Thoracic aorta (tissue), 2 donors: ENCODE data around the gene DLX3. TPM values are rescaled to one million over a fixed set of nuclear protein-coding genes. Genes with fewer than 3 reads are reported as not detected.

Experiments used
- ATAC-seq: fragments of 150-250 bp; one replicate; pipeline ENCODE4 v1.8.0; 2017; ENCODE audit warnings: low read depth; ENCODE audit not compliant: insufficient number of reproducible peaks, low FRiP score
- DNase-seq: peaks from one replicate; pipeline ENCODE4 v3.0.0-alpha.2; 2020; ENCODE audit warnings: low spot score
- H3K27ac ChIP-seq, 2 donors: fragments of 200-600 bp; sonication (generic); 1 replicate in 1 of 2; 2 replicates in 1 of 2; pipeline ENCODE4 v1.5.1; 2016; ENCODE audit warnings: mild to moderate bottlenecking in 2 of 2, moderate library complexity in 2 of 2
- H3K27me3 ChIP-seq: fragments of 200-600 bp; sonication (generic); replicated peaks from 2 replicates; pipeline ENCODE4 v1.6.0; 2016; ENCODE audit warnings: mild to moderate bottlenecking; ENCODE audit not compliant: insufficient read depth
- H3K36me3 ChIP-seq: fragments of 200-600 bp; sonication (generic); one replicate; pipeline ENCODE4 v1.5.1; 2016
- H3K4me1 ChIP-seq, 2 donors: fragments of 200-600 bp; sonication (generic); 1 replicate in 1 of 2; 2 replicates in 1 of 2; pipeline versions ENCODE4 v1.5.1 to v1.6.0; 2016; ENCODE audit warnings: low read depth in 2 of 2, mild to moderate bottlenecking in 1 of 2; ENCODE audit not compliant: control insufficient read depth in 1 of 2
- H3K4me3 ChIP-seq: fragments of 200-600 bp; sonication (generic); 2 replicates; pipeline ENCODE4 v1.5.1; 2016; ENCODE audit warnings: mild to moderate bottlenecking
- H3K9me3 ChIP-seq: fragments of 200-600 bp; sonication (generic); 2 replicates; pipeline ENCODE4 v1.5.1; 2016
- total RNA-seq, 2 donors: library from RNA; depleted of rRNA; stranded (reverse); fragments of >200 nt; gene quantifications; one replicate each; pipeline versions ENCODE4 v1.1.0 to v1.2.3, GENCODE V29; 2016
- TF ChIP-seq, protein P1 (sequence below): fragments of 200-600 bp; sonication (generic); IDR thresholded peaks from one replicate; pipeline ENCODE4 v1.5.1; 2019; ENCODE audit warnings: antibody characterized with exemption

Gene DLX3
- total RNA-seq, 2 donors from 2014 or later = 0.54 TPM; not detected in 1

DNA sequence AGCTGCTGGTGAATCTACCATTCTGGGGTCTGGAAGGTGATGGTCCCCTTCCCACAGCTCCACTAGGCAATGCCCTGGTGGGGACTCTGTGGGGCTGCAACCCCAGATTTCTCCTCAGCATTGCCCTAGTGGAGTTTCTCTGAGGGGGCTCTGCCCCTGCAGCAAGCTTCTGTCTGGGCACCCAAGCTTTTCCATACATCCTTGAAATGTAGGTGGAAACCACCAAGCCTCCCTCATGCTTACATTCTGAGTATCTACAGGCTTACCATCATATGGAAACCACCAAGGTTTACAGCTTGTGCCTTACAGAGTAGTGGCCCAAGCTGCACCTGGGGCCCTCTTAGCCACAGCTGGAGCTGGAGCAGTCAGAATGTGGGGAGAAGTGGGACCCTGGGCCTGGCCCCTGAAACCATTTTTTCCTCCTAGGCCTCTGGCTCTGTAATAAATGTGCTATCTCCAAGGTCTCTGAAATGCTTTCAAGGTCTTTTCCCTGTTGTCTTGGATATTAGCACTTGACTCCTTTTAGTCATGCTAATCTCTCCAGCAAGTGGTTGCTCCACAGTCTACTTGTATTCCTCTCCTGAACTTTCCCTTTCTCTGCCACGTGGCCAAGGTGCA, 19.6 kb upstream of the DLX3 start:
- Histone ChIP-seq H3K4me3 (no peak overlapping the region), H3K36me3 (no peaks in the 10 kb centered on the region), H3K27ac (no peak overlapping the region), H3K4me1 (no peaks in the 10 kb centered on the region), H3K27me3 (no peaks in the 10 kb centered on the region), H3K9me3 (peaks cover 17% of the 10 kb centered on the region)
- ATAC-seq = no peak
- TF ChIP-seq, protein P1, sequence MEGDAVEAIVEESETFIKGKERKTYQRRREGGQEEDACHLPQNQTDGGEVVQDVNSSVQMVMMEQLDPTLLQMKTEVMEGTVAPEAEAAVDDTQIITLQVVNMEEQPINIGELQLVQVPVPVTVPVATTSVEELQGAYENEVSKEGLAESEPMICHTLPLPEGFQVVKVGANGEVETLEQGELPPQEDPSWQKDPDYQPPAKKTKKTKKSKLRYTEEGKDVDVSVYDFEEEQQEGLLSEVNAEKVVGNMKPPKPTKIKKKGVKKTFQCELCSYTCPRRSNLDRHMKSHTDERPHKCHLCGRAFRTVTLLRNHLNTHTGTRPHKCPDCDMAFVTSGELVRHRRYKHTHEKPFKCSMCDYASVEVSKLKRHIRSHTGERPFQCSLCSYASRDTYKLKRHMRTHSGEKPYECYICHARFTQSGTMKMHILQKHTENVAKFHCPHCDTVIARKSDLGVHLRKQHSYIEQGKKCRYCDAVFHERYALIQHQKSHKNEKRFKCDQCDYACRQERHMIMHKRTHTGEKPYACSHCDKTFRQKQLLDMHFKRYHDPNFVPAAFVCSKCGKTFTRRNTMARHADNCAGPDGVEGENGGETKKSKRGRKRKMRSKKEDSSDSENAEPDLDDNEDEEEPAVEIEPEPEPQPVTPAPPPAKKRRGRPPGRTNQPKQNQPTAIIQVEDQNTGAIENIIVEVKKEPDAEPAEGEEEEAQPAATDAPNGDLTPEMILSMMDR = no peak
- no peak for DNase-seq

DNA sequence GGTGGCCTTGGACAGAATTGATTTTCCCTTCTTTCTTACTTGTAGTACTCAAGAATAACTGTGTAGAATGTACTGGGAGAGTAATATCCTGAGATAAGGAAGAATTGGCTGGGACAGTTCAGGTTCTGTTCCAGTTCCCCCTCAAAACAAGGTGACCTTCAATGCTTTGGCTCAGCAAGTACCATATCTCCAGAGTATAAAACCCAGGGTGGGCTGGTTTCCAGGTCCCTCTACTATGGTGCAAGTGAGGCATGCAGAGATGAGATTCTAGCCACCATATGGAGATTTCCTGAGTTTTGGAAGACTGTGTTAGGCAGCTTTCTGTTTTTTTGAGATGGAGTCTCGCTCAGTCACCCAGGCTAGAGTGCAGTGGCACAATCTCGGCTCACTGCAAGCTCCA, 18.1 kb upstream of the DLX3 start:
- H3K4me3 ChIP-seq = no peak overlapping the region
- TF ChIP-seq, protein P1 = no peak

DNA sequence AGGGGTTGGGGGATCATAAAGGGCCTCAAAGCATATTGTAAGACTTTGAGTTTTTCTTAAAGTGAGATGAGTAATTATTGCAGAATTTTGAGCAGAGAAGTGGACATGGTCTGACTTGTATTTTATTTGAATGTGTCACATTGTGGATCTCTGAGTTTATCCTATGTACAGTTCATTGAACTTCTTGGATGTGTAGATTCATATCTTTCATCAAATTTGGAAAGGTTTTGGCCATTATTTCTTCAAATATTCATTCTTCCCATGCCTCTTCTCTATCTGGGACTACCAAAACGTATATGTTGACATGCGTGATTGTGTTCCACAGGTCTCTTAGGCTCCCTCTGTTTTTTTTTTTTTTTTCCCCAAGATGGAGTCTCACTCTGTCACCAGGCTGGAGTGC, 14.3 kb upstream of the DLX3 start:
- no peaks in the 10 kb centered on the region for H3K4me1 ChIP-seq
- peaks cover 22% of the 10 kb centered on the region for H3K9me3 ChIP-seq
- DNase-seq (no peak), ATAC-seq (no peak)
- TF ChIP-seq, protein P1 = no peak
- no peak overlapping the region for H3K4me3 ChIP-seq
- no peaks in the 10 kb centered on the region for H3K27me3 ChIP-seq
- H3K27ac ChIP-seq = no peak overlapping the region
- no peaks in the 10 kb centered on the region for H3K36me3 ChIP-seq

More for the DNA sequence above, 18.1 kb upstream of the DLX3 start:
- Histone ChIP-seq H3K4me1 (no peaks in the 10 kb centered on the region), H3K27ac (no peak overlapping the region), H3K36me3 (no peaks in the 10 kb centered on the region), H3K27me3 (no peaks in the 10 kb centered on the region), H3K9me3 (peaks cover 26% of the 10 kb centered on the region)
- DNase-seq (no peak), ATAC-seq (no peak)

DNA sequence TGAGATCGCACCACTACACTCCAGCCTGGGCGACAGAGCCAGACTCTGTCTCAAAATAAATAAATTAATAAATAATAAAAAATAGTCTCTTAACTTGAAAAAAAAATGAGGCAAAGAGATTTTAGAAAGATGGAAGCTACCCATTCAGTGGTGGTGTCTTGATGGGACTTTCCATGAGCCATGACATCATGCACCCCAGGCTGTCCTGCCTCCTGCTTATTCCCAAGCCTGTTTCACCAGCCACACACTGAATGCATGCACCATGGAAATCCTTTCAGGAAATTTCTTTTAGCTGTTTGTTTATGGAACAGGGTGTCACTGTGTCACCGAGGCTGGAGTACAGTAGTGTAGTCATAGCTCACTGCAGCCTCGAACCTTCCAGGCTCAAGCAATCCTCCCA, 8.9 kb upstream of the DLX3 start:
- ATAC-seq = no peak
- H3K27ac ChIP-seq = no peak overlapping the region
- no peaks in the 10 kb centered on the region for H3K4me1 ChIP-seq
- H3K4me3 ChIP-seq = no peak overlapping the region
- no peaks in the 10 kb centered on the region for H3K36me3 ChIP-seq
- TF ChIP-seq, protein P1 = no peak
- peaks cover 4% of the 10 kb centered on the region for H3K27me3 ChIP-seq
- H3K9me3 ChIP-seq = peaks cover 2% of the 10 kb centered on the region
- DNase-seq = no peak

DNA sequence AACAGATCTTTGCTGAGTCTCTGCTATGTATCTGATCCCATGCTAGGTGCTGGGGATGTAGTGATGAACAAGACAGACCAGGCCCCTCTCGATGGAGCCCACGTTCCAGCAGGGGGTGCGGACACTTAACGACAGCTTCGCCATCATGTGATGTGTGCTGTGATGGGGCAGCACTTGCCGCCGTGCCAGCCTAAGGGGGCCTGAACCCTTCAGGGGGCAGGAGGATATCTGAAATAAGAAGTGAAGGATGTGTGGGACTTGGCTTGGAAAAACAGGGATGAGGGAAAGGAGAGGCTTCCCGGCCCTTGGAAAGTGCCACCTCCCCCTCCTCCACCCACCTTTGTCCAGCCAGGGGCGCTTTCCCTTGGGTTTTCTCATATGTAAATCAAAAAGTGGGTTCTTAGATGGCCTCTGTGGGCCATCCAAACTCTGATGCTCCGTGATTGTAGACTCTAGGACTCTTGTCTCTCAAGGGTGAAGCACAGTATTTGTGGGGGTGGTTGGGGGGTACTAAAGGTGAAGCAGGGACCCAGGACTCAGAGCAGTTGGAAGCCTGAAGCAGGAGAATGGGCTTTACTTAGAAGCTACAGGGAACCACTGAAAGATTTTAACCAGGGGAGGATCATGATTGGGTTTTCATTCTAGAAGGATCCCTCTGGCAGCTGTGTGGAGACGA, 4.0 kb upstream of the DLX3 start:
- ATAC-seq (no peak), DNase-seq (no peak)
- Histone ChIP-seq H3K27ac (no peak overlapping the region), H3K4me1 (peaks cover 11 to 29% of the 10 kb centered on the region in 2 donors), H3K36me3 (no peaks in the 10 kb centered on the region), H3K9me3 (no peaks in the 10 kb centered on the region), H3K27me3 (peaks cover 27% of the 10 kb centered on the region), H3K4me3 (no peak overlapping the region)
- TF ChIP-seq, protein P1 = no peak
